Measurements from ENCODE around the gene ARMC2.
A peak's percentile ranks its signal among the peaks of the same experiment; 100 is the strongest.

Gene ARMC2, protein sequence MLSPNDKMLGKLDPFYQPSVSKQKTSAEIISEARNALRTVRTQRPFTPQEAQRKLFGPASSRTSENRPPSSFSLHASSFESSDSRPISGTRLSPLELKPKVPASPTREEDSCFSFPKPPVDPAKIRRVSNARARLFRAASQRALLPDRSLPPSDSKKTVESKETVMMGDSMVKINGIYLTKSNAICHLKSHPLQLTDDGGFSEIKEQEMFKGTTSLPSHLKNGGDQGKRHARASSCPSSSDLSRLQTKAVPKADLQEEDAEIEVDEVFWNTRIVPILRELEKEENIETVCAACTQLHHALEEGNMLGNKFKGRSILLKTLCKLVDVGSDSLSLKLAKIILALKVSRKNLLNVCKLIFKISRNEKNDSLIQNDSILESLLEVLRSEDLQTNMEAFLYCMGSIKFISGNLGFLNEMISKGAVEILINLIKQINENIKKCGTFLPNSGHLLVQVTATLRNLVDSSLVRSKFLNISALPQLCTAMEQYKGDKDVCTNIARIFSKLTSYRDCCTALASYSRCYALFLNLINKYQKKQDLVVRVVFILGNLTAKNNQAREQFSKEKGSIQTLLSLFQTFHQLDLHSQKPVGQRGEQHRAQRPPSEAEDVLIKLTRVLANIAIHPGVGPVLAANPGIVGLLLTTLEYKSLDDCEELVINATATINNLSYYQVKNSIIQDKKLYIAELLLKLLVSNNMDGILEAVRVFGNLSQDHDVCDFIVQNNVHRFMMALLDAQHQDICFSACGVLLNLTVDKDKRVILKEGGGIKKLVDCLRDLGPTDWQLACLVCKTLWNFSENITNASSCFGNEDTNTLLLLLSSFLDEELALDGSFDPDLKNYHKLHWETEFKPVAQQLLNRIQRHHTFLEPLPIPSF

GRCh38 chr6:108848116-108848868 is at the start of gene ARMC2:
Gene ARMC2, plus strand, starts transcription at chr6:108848422. Its CDS starts 5,846 bp downstream, at chr6:108854268.
- in situ Hi-C loops (cut with HindIII; ENCODE audit: low sequenced_read_pairs), result no loop called here
- peak within 1 kb of the TSS; percentile 73 for H3K4me3 ChIP-seq (ENCODE audit: low read depth, low read length)
- no peak for TF ChIP-seq CTCF (IDR thresholded peaks at IDR 0.05; ENCODE audit: low read depth, low read length)
- DNase-seq (ENCODE audit: low read depth, low spot score), result peak; percentile 87

GRCh38 chr6:108798670-108799353 is 49.4 kb upstream of the ARMC2 start:
- in situ Hi-C loops (cut with HindIII; ENCODE audit: low sequenced_read_pairs), result no loop called here
- TF ChIP-seq CTCF (IDR thresholded peaks at IDR 0.05; ENCODE audit: low read depth, low read length), result no peak
- no peak overlapping the region for H3K4me3 ChIP-seq (ENCODE audit: low read depth, low read length)
- DNase-seq (ENCODE audit: low read depth, low spot score), result no peak

DNA sequence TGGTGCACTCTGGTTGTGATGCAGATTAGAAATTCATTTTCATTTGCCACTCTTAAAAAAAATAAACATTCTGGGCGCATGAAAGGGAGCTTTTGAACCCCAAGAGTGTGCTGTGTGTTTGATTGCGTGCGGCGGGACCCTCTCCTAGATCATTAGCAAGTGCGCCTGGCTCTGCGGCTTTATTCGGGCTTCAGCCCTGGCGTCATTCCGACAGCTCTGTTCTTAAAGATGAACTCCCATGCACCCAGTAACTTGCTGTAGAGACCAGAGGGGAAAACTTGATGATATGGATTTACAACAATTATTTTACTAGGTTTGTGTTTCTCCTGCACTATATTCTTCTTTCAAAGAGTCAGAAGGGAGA is 48.9 kb upstream of the ARMC2 start:
- in situ Hi-C loops (cut with HindIII; ENCODE audit: low sequenced_read_pairs), result no loop called here
- no peak for TF ChIP-seq CTCF (IDR thresholded peaks at IDR 0.05; ENCODE audit: low read depth, low read length)
- no peak overlapping the region for H3K4me3 ChIP-seq (ENCODE audit: low read depth, low read length)
- DNase-seq (ENCODE audit: low read depth, low spot score), result no peak

GRCh38 chr6:108799791-108800190 is 48.4 kb upstream of the ARMC2 start:
- no peak for DNase-seq (ENCODE audit: low read depth, low spot score)
- in situ Hi-C loops (cut with HindIII; ENCODE audit: low sequenced_read_pairs), result no loop called here
- H3K4me3 ChIP-seq (ENCODE audit: low read depth, low read length), result no peak overlapping the region
- TF ChIP-seq CTCF (IDR thresholded peaks at IDR 0.05; ENCODE audit: low read depth, low read length), result no peak

- DNase-seq (ENCODE audit: low read depth, low spot score), result no peak
- in situ Hi-C loops (cut with HindIII; ENCODE audit: low sequenced_read_pairs), result no loop called here
- no peak for TF ChIP-seq CTCF (IDR thresholded peaks at IDR 0.05; ENCODE audit: low read depth, low read length)
- no peak overlapping the region for H3K4me3 ChIP-seq (ENCODE audit: low read depth, low read length)
Observed at GRCh38 chr6:108800427-108800864, 47.8 kb upstream of the ARMC2 start.

- in situ Hi-C loops (cut with HindIII; ENCODE audit: low sequenced_read_pairs), result no loop called here
- no peak for TF ChIP-seq CTCF (IDR thresholded peaks at IDR 0.05; ENCODE audit: low read depth, low read length)
- no peak overlapping the region for H3K4me3 ChIP-seq (ENCODE audit: low read depth, low read length)
- DNase-seq (ENCODE audit: low read depth, low spot score), result no peak
Observed at GRCh38 chr6:108801366-108801765, 46.9 kb upstream of the ARMC2 start.

Data from astrocyte of the spinal cord (primary cell).